GM21528 (cell line): ENCODE data around the gene PML.
"Not testable (repeated sequence)": the region's sequence is repeated elsewhere in the genome, so short reads cannot be mapped to it uniquely, and the experiment has no call there.

Experiments used
- ATAC-seq: cut with Tn5 transposase; IDR thresholded peaks from one replicate; pipeline ENCODE4 v1.9.1; 2021; ENCODE audit warnings: mild to moderate bottlenecking, moderate library complexity; ENCODE audit not compliant: unreplicated experiment, low FRiP score

PML gene

DNA sequence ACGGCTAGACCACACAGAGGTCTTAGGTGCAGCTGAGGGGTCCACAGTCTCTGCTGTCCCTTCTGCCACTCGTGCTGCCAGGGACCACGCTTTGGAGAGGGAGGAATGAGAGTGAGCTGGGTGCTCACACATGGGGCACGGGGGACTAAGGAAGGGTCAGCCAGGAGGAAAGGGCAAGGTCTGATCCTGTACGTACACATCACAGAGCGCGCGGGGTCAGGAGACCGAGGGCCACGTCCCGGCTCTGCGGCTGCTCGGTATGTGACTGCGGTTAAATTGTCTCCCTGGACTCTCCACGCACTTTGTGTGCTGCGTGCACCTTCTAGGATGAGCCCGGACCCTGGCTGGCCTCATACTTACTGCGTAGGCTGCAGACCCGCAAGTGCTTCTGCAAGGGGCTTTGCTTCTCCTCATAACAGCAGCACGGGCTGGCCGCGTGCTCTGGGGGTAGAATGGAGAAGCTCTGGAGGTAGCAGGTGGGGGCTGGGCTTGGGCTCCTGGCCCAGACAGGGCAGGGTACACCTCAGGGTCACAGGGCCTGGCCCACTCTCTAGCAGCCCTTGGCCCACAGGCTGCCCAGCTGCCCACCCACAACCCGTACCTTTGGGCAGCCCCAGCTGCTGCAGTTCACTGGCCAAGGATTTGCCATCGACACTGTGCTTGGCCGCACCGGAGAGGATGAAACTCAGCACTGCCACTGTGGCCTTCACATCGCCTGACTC, 102.4 kb downstream of the PML start:
- not testable (repeated sequence) for ATAC-seq
